ENCODE measurements around the gene MSI2. TPM values are rescaled to one million over a fixed set of nuclear protein-coding genes. Genes with fewer than 3 reads are reported as not detected.

Gene MSI2
- polyA plus RNA-seq, 1 of the 3 experiments (the other 2 are of a cell fraction), result 24.1 TPM

- TF ChIP-seq TAF1 (IDR thresholded peaks at IDR 0.05; ENCODE audit: borderline replicate concordance, low read depth, low read length), result no peak
- TF ChIP-seq SMC3 (IDR thresholded peaks at IDR 0.05; ENCODE audit: low read depth, low read length), result no peak
- TF ChIP-seq USF1 (IDR thresholded peaks at IDR 0.05; ENCODE audit: borderline replicate concordance, low read depth), result no peak
- no peak for TF ChIP-seq IRF3 (IDR thresholded peaks at IDR 0.05; ENCODE audit: low read depth, low read length)
Measured at GRCh38 chr17:57704448-57704847, 448.1 kb downstream of the MSI2 start (continued).

DNA sequence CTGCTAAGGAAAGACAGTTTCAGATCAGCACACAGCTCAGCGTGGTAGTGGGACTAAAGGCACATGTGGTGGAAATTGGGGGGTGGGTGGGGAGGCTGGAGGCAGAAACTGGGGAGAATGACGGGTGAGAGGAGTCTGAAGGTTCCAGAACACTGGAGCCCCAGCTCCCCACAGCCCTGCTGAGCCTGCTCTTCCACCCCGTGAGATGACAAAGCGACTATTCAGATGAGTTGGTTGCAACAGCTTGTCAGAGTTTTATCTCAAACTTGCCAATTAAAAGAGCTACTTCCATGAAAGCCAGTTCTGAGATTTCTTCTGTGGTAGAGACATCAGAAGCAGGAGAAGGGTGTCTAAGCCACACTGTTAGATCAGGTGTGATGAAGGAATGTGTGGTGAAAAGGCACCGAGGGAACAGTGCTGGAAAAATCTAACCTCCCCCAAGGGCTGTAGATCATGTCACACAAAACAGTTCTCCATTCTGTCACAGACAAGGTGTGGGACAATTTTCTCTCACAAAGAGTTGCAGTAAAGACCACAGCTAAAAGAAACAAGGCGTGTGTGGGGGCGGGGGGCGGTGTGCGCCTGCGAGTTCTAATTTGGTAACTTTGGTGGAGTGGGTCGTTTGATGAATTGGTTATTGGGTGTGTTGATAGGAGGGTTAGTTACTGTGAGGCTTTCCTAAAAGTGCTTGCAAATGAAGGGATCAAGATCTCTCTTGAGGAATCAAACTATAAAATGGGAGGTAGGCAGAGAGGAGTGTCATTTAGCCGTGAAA is 449.8 kb downstream of the MSI2 start:
- no peak overlapping the region for H2AFZ ChIP-seq (ENCODE audit: low read depth)
- peaks cover 7% of the 10 kb centered on the region; the same call in 1 of the 2 replicates for H3K27me3 ChIP-seq (ENCODE audit: insufficient read depth)
- H3K4me1 ChIP-seq (ENCODE audit: control insufficient read depth in 1 of 2, insufficient read depth in 2 of 2, low read depth in 1 of 2, low read length in 1 of 2), result peaks cover 0 to 29% of the 10 kb centered on the region in 2 experiments; a peak in 2 of 4 replicates
- ChIA-PET POLR2A (interaction anchor here (0.7 to 0.9 kb wide), 2 partner anchors 20 to 83 kb away, joined by 3 read pairs; no protein-coding TSS in a partner anchor), CTCF (interaction anchor here (0.6 to 4.2 kb wide), 11 partner anchors 9 to 127 kb away, joined by 3 to 17 read pairs (median 3); no protein-coding TSS in a partner anchor)
- no peak overlapping the region for H3K4me3 ChIP-seq (ENCODE audit: low read depth in 2 of 2, low read length in 1 of 2)
- H3K9me2 ChIP-seq, result no peaks in the 10 kb centered on the region
- no peaks in the 10 kb centered on the region for H4K20me1 ChIP-seq (ENCODE audit: insufficient read depth)
- H3F3A ChIP-seq (replicated peaks; ENCODE audit: insufficient read depth), result no peaks in the 10 kb centered on the region
- peak overlapping the region in 1 of 2 experiments; percentile 59; a peak in 1 of 4 replicates for H3K27ac ChIP-seq (ENCODE audit: low read depth in 2 of 2, low read length in 1 of 2)
- WGBS (ENCODE audit: low lambda C conversion rate), result 60% methylated on average over 12 of the region's 12 CpGs
- DNase-seq, result no peak
- H3K79me2 ChIP-seq (ENCODE audit: insufficient read depth), result no peaks in the 10 kb centered on the region
- TF ChIP-seq RAD21 (IDR thresholded peaks at IDR 0.05; ENCODE audit: low read length) (no peak), TEAD4 (IDR thresholded peaks at IDR 0.05; ENCODE audit: borderline replicate concordance, insufficient read depth) (no peak), GATA2 (CRISPR knock-in tag; IDR thresholded peaks at IDR 0.05) (no peak), NRF1 (IDR thresholded peaks at IDR 0.05; ENCODE audit: low read depth, low read length) (no peak), NFIC (IDR thresholded peaks at IDR 0.05; ENCODE audit: borderline replicate concordance) (no peak), USF1 (IDR thresholded peaks at IDR 0.05; ENCODE audit: borderline replicate concordance, low read depth) (no peak), EP300 (IDR thresholded peaks at IDR 0.05; ENCODE audit: borderline replicate concordance in 1 of 2, low read depth in 1 of 2, low read length in 1 of 2) (no peak), RFX5 (IDR thresholded peaks at IDR 0.05; ENCODE audit: low read length) (no peak)
- TF ChIP-seq, protein P1, sequence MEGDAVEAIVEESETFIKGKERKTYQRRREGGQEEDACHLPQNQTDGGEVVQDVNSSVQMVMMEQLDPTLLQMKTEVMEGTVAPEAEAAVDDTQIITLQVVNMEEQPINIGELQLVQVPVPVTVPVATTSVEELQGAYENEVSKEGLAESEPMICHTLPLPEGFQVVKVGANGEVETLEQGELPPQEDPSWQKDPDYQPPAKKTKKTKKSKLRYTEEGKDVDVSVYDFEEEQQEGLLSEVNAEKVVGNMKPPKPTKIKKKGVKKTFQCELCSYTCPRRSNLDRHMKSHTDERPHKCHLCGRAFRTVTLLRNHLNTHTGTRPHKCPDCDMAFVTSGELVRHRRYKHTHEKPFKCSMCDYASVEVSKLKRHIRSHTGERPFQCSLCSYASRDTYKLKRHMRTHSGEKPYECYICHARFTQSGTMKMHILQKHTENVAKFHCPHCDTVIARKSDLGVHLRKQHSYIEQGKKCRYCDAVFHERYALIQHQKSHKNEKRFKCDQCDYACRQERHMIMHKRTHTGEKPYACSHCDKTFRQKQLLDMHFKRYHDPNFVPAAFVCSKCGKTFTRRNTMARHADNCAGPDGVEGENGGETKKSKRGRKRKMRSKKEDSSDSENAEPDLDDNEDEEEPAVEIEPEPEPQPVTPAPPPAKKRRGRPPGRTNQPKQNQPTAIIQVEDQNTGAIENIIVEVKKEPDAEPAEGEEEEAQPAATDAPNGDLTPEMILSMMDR (IDR thresholded peaks at IDR 0.05), result no peak
- TF ChIP-seq, protein P2, sequence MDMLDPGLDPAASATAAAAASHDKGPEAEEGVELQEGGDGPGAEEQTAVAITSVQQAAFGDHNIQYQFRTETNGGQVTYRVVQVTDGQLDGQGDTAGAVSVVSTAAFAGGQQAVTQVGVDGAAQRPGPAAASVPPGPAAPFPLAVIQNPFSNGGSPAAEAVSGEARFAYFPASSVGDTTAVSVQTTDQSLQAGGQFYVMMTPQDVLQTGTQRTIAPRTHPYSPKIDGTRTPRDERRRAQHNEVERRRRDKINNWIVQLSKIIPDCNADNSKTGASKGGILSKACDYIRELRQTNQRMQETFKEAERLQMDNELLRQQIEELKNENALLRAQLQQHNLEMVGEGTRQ (IDR thresholded peaks at IDR 0.05; ENCODE audit: borderline replicate concordance, low read depth, low read length), result no peak
- TF ChIP-seq, protein P3, sequence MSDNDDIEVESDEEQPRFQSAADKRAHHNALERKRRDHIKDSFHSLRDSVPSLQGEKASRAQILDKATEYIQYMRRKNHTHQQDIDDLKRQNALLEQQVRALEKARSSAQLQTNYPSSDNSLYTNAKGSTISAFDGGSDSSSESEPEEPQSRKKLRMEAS (IDR thresholded peaks at IDR 0.05; ENCODE audit: low read depth), result no peak
- no peaks in the 10 kb centered on the region for H3K36me3 ChIP-seq (replicated peaks in 1 of 2; ENCODE audit: control insufficient read depth in 1 of 2, insufficient read depth in 2 of 2, low read length in 1 of 2)
- H3K4me2 ChIP-seq, result no peak overlapping the region
- no peaks in the 10 kb centered on the region for H3K9me3 ChIP-seq
- H3K9ac ChIP-seq, result no peak overlapping the region
